ENCODE data around the gene SIGLEC11. TPM values are rescaled to one million over a fixed set of nuclear protein-coding genes. Genes with fewer than 3 reads are reported as not detected.

Gene SIGLEC11
- total and polyA plus RNA-seq, 2 of the 13 experiments (the other 11 are each of a cell fraction or from before 2014, with no cell fraction given), result not detected

GRCh38 chr19:49953416-49953815, 7.6 kb downstream of the SIGLEC11 start:
- in situ Hi-C loops (cut with HindIII; ENCODE audit: extremely low pct_ligation_motif_present, low pct_unique_long_range_greater_than_20kb), result no loop called here
- H3K4me2 ChIP-seq (ENCODE audit: low read depth, low read length), result no peak overlapping the region
- H3K27me3 ChIP-seq (ENCODE audit: control insufficient read depth in 1 of 2, insufficient read depth in 2 of 2, low read length in 2 of 2), result peaks cover 0 to 36% of the 10 kb centered on the region in 2 experiments; a peak in 3 of 5 replicates
- H3K4me1 ChIP-seq (ENCODE audit: insufficient read depth, low read length), result peaks cover 64% of the 10 kb centered on the region
- ChIA-PET CTCF (ENCODE audit: low intra/inter-chr PET ratio, low total read pairs) (no interaction called here), POLR2A (interaction anchor here (1.3 to 2.9 kb wide), 2 partner anchors 23 to 24 kb away, joined by 4 to 17 read pairs; partner anchors contain the start of genes ATF5 and NUP62)
- ATAC-seq (no peak), FAIRE-seq (no peak), DNase-seq (ENCODE audit: low spot score) (no peak)
- no peak overlapping the region for H2AFZ ChIP-seq (ENCODE audit: low read length)
- intact Hi-C loops (cut with micrococcal nuclease; ENCODE audit: unreplicated experiment), result no loop called here
- no peaks in the 10 kb centered on the region for H3K9me3 ChIP-seq (ENCODE audit: low read length)
- no peaks in the 10 kb centered on the region for H3K36me3 ChIP-seq (replicated peaks in 1 of 2; ENCODE audit: control insufficient read depth in 1 of 2, insufficient read depth in 2 of 2, low read length in 2 of 2)
- no peak overlapping the region for H3K4me3 ChIP-seq (replicated peaks in 1 of 3; ENCODE audit: insufficient read depth in 1 of 3, low read depth in 2 of 3, low read length in 3 of 3)
- H4K20me1 ChIP-seq (ENCODE audit: insufficient read depth, low read length), result no peaks in the 10 kb centered on the region
- no TSS peak for BruUV-seq (replicated peaks)
- no peak overlapping the region for H3K9ac ChIP-seq (ENCODE audit: insufficient read depth, low read depth, low read length)
- TF ChIP-seq, protein P1, sequence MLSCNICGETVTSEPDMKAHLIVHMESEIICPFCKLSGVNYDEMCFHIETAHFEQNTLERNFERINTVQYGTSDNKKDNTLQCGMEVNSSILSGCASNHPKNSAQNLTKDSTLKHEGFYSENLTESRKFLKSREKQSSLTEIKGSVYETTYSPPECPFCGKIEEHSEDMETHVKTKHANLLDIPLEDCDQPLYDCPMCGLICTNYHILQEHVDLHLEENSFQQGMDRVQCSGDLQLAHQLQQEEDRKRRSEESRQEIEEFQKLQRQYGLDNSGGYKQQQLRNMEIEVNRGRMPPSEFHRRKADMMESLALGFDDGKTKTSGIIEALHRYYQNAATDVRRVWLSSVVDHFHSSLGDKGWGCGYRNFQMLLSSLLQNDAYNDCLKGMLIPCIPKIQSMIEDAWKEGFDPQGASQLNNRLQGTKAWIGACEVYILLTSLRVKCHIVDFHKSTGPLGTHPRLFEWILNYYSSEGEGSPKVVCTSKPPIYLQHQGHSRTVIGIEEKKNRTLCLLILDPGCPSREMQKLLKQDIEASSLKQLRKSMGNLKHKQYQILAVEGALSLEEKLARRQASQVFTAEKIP (CRISPR knock-in tag; IDR thresholded peaks at IDR 0.05; ENCODE audit: borderline replicate concordance), result no peak
- TF ChIP-seq KLF16 (CRISPR knock-in tag; IDR thresholded peaks at IDR 0.05), result no peak
- TF ChIP-seq ZNF639 (CRISPR knock-in tag; conservative IDR thresholded peaks at IDR 0.05), result no peak
- no peak for TF ChIP-seq ZNF18 (CRISPR knock-in tag; IDR thresholded peaks at IDR 0.05; ENCODE audit: insufficient replicate concordance)
- TF ChIP-seq ZNF569 (CRISPR knock-in tag; IDR thresholded peaks at IDR 0.05; ENCODE audit: borderline replicate concordance), result no peak
- TF ChIP-seq ZNF382 (CRISPR knock-in tag; IDR thresholded peaks at IDR 0.05; ENCODE audit: borderline replicate concordance), result no peak
- no peak for TF ChIP-seq NPAS2 (CRISPR knock-in tag; IDR thresholded peaks at IDR 0.05; ENCODE audit: borderline replicate concordance)
- TF ChIP-seq ONECUT2 (CRISPR knock-in tag; IDR thresholded peaks at IDR 0.05), result no peak
- TF ChIP-seq PRPF4 (IDR thresholded peaks at IDR 0.05; ENCODE audit: low read depth, low read length, poor library complexity, severe bottlenecking), result no peak
- TF ChIP-seq ZNF841 (CRISPR knock-in tag; IDR thresholded peaks at IDR 0.05; ENCODE audit: borderline replicate concordance), result no peak
- TF ChIP-seq FLYWCH1 (CRISPR knock-in tag; IDR thresholded peaks at IDR 0.05), result no peak
- TF ChIP-seq MTF1 (CRISPR knock-in tag; IDR thresholded peaks at IDR 0.05), result no peak
- TF ChIP-seq ZNF232 (CRISPR knock-in tag; IDR thresholded peaks at IDR 0.05; ENCODE audit: borderline replicate concordance), result no peak
- TF ChIP-seq JARID2 (CRISPR knock-in tag; IDR thresholded peaks at IDR 0.05; ENCODE audit: insufficient replicate concordance), result no peak
- no peak for TF ChIP-seq ASH2L (IDR thresholded peaks at IDR 0.05; ENCODE audit: insufficient read length, low read depth, low read length)
- TF ChIP-seq CC2D1A (CRISPR knock-in tag; IDR thresholded peaks at IDR 0.05), result no peak
- no peak for TF ChIP-seq ZNF746 (CRISPR knock-in tag; IDR thresholded peaks at IDR 0.05)
- no peak overlapping the region for H3K27ac ChIP-seq (ENCODE audit: extremely low read length, insufficient read depth, low read length)
- 54% methylated on average over 7 of the region's 7 CpGs for WGBS (ENCODE audit: low lambda C conversion rate)
- H3K79me2 ChIP-seq (ENCODE audit: insufficient read depth, low read length), result no peaks in the 10 kb centered on the region
